HG02852 (cell line): Measurements from ENCODE around the gene ESR1.
A peak's percentile ranks its signal among the peaks of the same experiment; 100 is the strongest.

Experiments used
- ATAC-seq: cut with Tn5 transposase; IDR thresholded peaks from one replicate; pipeline ENCODE4 v1.9.1; 2021; ENCODE audit warnings: mild to moderate bottlenecking, moderate library complexity; ENCODE audit not compliant: unreplicated experiment

Gene ESR1

GRCh38 chr6:151807513-151808370, at the start of gene ESR1:
Gene ESR1, plus strand, starts transcription at chr6:151807682. Its CDS starts 231 bp downstream, at chr6:151807913.
- ATAC-seq: no peak

DNA sequence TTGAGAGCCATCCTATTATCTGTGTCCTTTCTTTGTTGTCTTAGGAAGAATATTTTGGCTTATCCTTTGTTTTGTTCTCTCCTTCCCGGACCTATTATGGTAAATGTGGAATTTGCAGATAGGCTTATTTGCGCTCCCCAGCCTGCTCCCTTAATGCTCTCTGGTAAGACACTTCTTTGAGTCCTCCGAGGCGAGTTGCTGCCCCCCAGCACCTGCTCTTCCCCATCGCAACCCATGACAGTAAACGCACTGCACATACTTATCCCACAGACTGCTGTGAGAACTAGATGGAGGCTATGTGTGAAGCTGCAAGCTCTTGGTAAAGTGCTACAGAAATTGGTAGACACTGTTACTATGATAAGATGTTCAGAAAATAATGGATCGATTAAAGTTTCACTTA, 47.0 kb upstream of the ESR1 start:
- no peak for ATAC-seq

GRCh38 chr6:151761851-151762250, 45.6 kb upstream of the ESR1 start:
- ATAC-seq: no peak

- no peak for ATAC-seq
Observed at GRCh38 chr6:151762817-151763216, 44.7 kb upstream of the ESR1 start.

GRCh38 chr6:151763303-151763702, 44.2 kb upstream of the ESR1 start:
- no peak for ATAC-seq

GRCh38 chr6:151763938-151764680, 43.4 kb upstream of the ESR1 start:
- peak; percentile 79 for ATAC-seq

DNA sequence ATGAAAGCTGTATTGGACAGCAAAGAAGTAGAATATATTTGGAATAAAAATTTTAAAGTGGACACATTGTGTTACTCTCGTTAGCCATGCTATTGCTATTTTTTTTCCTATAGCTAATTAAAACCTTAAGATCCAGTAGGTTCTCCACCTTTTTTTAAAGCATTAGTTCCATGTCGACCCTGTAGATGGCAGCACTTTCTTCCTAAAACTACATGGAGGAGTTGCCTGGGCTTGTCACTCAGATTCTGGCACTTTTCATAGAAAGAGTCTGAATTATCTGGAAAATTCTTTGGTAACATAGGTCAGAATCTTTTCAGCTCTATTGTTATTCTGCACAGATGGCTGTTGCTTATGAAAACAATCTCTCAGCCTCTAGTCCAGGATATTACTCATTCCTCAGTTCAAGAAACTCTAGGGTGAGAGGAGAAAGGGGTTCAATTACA, 42.0 kb upstream of the ESR1 start:
- peak; percentile 74 for ATAC-seq

DNA sequence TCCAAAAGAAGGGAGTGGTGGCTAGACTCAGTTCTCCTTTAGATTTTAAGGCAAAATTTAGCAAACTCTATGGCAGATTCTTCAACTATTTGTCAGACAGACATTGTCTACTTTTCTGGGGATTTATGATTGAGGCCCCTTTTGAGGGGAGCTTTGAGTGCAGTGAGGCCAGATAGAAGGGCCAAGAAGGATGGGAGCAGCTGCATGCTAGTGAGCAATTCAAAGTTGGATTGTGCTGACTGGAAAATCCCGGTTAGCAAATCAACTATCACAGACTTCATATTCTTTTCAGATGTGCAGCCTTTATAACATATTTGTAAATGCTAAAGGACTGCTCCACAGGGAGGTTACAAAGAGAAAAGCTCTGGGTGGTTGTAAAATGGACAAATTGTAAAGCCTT, 35.0 kb upstream of the ESR1 start:
- ATAC-seq: no peak

- no peak for ATAC-seq
Observed at GRCh38 chr6:151773382-151773781, 34.1 kb upstream of the ESR1 start.

GRCh38 chr6:151782560-151782959, 24.9 kb upstream of the ESR1 start:
- no peak for ATAC-seq

DNA sequence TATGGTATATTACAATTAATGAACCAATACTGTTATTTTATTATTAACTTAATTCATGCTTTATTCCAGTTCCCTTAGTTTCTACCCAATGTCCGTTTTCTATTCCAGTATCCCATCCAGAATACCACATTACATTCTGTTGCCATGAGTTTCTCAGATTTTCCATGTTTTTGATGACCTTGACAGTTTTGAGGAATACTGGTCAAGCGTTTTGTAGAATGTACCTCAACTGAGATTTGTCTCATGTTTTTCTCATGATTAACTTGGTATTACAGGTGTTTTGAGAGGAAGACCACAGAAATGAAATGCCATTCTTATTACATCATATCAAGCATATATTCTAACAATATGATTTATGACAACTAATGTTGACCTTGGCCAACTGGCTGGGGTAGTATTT, 23.8 kb upstream of the ESR1 start:
- no peak for ATAC-seq

- ATAC-seq: no peak
Observed at GRCh38 chr6:151784441-151785214, 22.9 kb upstream of the ESR1 start.

DNA sequence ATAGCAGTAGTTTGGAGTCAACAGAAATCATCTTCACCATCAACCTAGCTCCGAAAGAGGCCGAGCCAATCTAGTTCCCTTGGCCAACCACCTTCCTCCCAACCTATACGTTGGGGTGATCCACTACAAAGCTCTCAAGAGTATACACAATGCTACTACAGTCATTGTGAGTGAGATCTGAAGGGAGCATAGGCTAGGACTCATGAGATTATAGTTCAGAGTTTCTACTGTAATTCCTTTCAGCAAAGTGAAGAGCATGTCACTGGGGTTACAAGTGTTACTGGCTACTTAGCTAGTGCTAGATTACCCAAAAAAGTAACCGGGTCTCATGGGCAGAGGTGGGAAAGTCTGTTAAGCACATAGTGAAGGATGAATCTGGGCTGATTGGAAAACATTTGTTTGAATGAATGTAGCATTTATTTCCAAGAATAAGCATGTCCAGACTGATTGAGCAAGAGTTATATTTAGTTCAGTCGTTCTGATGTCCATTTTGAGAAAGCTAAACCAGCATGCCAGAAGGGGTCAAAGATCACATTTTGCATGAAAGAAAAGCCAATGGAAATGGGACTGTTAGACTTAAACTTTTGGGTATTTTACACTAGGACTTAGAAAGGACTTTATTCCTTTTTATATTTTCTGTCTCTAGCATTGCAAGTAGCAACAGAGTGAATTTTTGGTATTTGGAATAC, 10.5 kb upstream of the ESR1 start:
- no peak for ATAC-seq

DNA sequence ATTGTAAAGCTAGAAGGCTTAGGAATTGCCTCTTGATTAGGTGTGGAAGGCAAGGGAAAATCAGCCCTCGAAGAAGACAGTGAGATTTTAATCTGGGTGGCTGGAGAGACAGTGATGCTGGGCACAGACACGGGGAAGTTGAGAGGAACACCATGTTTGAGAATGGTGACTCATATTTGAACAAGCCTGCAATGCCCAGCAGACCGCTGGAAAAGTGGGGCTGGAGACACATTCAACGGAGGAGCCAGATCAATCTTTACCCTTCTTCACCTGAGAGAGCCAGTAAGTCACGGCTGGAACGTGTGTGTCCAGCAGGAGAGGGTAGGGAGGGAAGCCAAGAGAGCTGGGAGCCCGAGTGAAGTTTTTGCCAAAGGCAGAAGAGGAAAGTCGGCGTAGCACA, 3.7 kb upstream of the ESR1 start:
- ATAC-seq: no peak

GRCh38 chr6:151804585-151805285, 2.7 kb upstream of the ESR1 start:
- no peak for ATAC-seq

DNA sequence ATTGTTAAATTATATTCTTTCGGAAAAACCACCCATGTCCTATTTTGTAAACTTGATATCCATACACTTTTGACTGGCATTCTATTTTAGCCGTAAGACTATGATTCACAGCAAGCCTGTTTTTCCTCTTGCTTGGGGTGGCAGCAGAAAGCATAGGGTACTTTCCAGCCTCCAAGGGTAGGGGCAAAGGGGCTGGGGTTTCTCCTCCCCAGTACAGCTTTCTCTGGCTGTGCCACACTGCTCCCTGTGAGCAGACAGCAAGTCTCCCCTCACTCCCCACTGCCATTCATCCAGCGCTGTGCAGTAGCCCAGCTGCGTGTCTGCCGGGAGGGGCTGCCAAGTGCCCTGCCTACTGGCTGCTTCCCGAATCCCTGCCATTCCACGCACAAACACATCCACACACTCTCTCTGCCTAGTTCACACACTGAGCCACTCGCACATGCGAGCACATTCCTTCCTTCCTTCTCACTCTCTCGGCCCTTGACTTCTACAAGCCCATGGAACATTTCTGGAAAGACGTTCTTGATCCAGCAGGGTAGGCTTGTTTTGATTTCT, 2.1 kb upstream of the ESR1 start:
- ATAC-seq: no peak

GRCh38 chr6:151806757-151807512, 547 bp upstream of the ESR1 start:
- no peak for ATAC-seq

DNA sequence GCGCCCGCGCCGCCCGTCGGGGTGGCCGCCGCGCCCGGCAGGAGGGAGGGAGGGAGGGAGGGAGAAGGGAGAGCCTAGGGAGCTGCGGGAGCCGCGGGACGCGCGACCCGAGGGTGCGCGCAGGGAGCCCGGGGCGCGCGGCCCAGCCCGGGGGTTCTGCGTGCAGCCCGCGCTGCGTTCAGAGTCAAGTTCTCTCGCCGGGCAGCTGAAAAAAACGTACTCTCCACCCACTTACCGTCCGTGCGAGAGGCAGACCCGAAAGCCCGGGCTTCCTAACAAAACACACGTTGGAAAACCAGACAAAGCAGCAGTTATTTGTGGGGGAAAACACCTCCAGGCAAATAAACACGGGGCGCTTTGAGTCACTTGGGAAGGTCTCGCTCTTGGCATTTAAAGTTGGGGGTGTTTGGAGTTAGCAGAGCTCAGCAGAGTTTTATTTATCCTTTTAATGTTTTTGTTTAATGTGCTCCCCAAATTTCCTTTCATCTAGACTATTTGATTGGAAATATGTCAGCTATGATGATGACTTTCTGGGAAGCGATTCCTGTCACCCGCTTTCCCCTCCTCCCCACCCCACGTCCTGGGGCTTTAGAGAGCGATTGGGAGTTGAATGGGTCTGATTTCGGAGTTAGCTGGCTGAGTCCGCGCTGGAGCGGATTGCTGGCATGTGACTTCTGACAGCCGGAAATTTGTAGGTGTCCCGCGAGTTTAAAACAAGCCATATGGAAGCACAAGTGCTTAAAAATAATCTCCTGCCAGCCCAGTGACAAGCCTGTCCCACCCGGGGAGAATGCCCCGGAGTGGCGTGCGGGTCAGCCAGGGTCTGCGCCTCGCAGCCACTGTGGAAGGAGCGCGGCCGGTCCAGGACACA, 1.1 kb downstream of the ESR1 start:
- ATAC-seq: no peak
